Raji (cell line): ENCODE measurements around the gene ECE1.

Experiments used
- POLR2A ChIP-seq: IDR thresholded peaks from 2 replicates; pipeline ENCODE4 v1.6.1; 2011; ENCODE audit warnings: low read depth, low read length, control low read depth; ENCODE audit not compliant: insufficient read depth

Gene ECE1

GRCh38 chr1:21292984-21293536 lies 2.8 kb upstream of the ECE1 start:
- peak; percentile 44 for TF ChIP-seq POLR2A

GRCh38 chr1:21292503-21292983 lies 2.3 kb upstream of the ECE1 start:
- TF ChIP-seq POLR2A = no peak

- TF ChIP-seq POLR2A = no peak
These were observed 1.7 kb upstream of the ECE1 start for GRCh38 chr1:21291964-21292363.

GRCh38 chr1:21291184-21291583 lies 921 bp upstream of the ECE1 start:
- TF ChIP-seq POLR2A = no peak

- no peak for TF ChIP-seq POLR2A
These were observed 282 bp upstream of the ECE1 start for GRCh38 chr1:21290546-21290944.

- TF ChIP-seq POLR2A = no peak
These were observed 1.1 kb downstream of the ECE1 start for GRCh38 chr1:21289127-21289526.

- no peak for TF ChIP-seq POLR2A
These were observed 2.3 kb downstream of the ECE1 start for GRCh38 chr1:21287905-21288514.

GRCh38 chr1:21285055-21285372 lies 5.2 kb downstream of the ECE1 start:
- no peak for TF ChIP-seq POLR2A

GRCh38 chr1:21284206-21285054 lies 5.8 kb downstream of the ECE1 start:
- TF ChIP-seq POLR2A = no peak

- TF ChIP-seq POLR2A = no peak
These were observed 6.7 kb downstream of the ECE1 start for GRCh38 chr1:21283524-21283923.

- TF ChIP-seq POLR2A = no peak
These were observed 9.8 kb downstream of the ECE1 start for GRCh38 chr1:21280482-21280881.

- TF ChIP-seq POLR2A = no peak
These were observed 10.2 kb downstream of the ECE1 start for GRCh38 chr1:21280011-21280471.

- TF ChIP-seq POLR2A = no peak
These were observed 11.1 kb downstream of the ECE1 start for GRCh38 chr1:21278860-21279845.

GRCh38 chr1:21278208-21278859 lies 11.9 kb downstream of the ECE1 start:
- TF ChIP-seq POLR2A = no peak
